Heart right ventricle (tissue), 16 donors: ENCODE measurements around the gene LIMK2. TPM values are rescaled to one million over a fixed set of nuclear protein-coding genes. Genes with fewer than 3 reads are reported as not detected.
"Not testable (repeated sequence)": the region's sequence is repeated elsewhere in the genome, so short reads cannot be mapped to it uniquely, and the experiment has no call there.

Experiments used
- ATAC-seq, 8 donors: fragments of 200-7000 bp; cut with Tn5 transposase; one replicate each; pipeline ENCODE4 v1.9.1; 2020; ENCODE audit warnings: mild to moderate bottlenecking in 8 of 8, moderate library complexity in 8 of 8, moderate number of reproducible peaks in 1 of 8
- DNase-seq, 2 donors: peaks; one replicate each; pipeline ENCODE4 v3.0.0-alpha.2; 2020
- H3K27ac ChIP-seq, 10 donors: fragments of 200-600 bp; sonication (generic) in 2 of 10; one replicate each; pipeline versions ENCODE4 v1.5.0 to v1.8.0; 2020 to 2022; ENCODE audit warnings: mild to moderate bottlenecking in 3 of 10
- H3K27me3 ChIP-seq, 7 donors: fragments of 200-600 bp; one replicate each; pipeline ENCODE4 v1.8.0; 2021 to 2022; ENCODE audit warnings: mild to moderate bottlenecking in 2 of 7
- H3K36me3 ChIP-seq, 9 donors: fragments of 200-600 bp; sonication (generic) in 1 of 9; one replicate each; pipeline versions ENCODE4 v1.5.0 to v1.8.0; 2020 to 2022; ENCODE audit warnings: mild to moderate bottlenecking in 2 of 9
- H3K4me1 ChIP-seq, 9 donors: fragments of 200-600 bp; sonication (generic) in 1 of 9; one replicate each; pipeline versions ENCODE4 v1.5.0 to v1.8.0; 2020 to 2022; ENCODE audit warnings: mild to moderate bottlenecking in 4 of 9
- H3K4me3 ChIP-seq, 10 donors: fragments of 200-600 bp; sonication (generic) in 2 of 10; one replicate each; pipeline versions ENCODE4 v1.5.0 to v1.8.0; 2020 to 2022; ENCODE audit warnings: mild to moderate bottlenecking in 7 of 10, moderate library complexity in 2 of 10
- H3K9me3 ChIP-seq, 11 donors: fragments of 200-600 bp in 10 of 11; sonication (generic) in 2 of 11; one replicate each; pipeline versions ENCODE4 v1.5.0 to v1.8.0; 2013 to 2022; ENCODE audit warnings: mild to moderate bottlenecking in 2 of 11, control low read depth in 1 of 11, moderate library complexity in 1 of 11
- WGBS, 2 donors: extraction: QIAGEN DNeasy Blood & Tissue Kit; methylation state at CpG; one replicate each; pipeline ENCODE4 v1.1.7; 2013; ENCODE audit warnings: inconsistent platforms in 1 of 2; 5-methylcytosine and 5-hydroxymethylcytosine counted together
- intact Hi-C, 10 donors: fragments of 100-400 bp; cut with DNase I; formaldehyde crosslinking; loops; one replicate each; pipeline versions ENCODE4 v1.11.1 to v1.14.2; 2022
- polyA plus RNA-seq, 2 donors: library from polyadenylated mRNA; stranded (reverse); fragments of 200-250 nt; gene quantifications; one replicate each; pipeline ENCODE4 v1.2.3, GENCODE V29; 2013
- total RNA-seq, 10 donors: library from RNA; stranded (reverse); fragmentation: NEBNext Ultra II Directional in 3 of 10; extraction: Animal tissue kit (Norgen Biotek cat#: 25700) in 3 of 10; gene quantifications; one replicate each; pipeline versions ENCODE4 v1.2.1 to v1.2.4, GENCODE V29; 2021 to 2023
- TF ChIP-seq, protein P1 (sequence below), 9 donors: fragments of 200-600 bp; sonication (generic) in 2 of 9; IDR thresholded peaks; one replicate each; pipeline versions ENCODE4 v1.5.0 to v1.8.0; 2021 to 2022; ENCODE audit warnings: antibody characterized with exemption in 9 of 9, mild to moderate bottlenecking in 5 of 9, moderate library complexity in 1 of 9
- donor health status: Arrhythmogenic right ventricular cardiomyopathy.
- donor health status: ischemic (EF 13 %, LVEDD 7.1; RV severe dilation, severe dysfunction).
- donor health status: healthy with polysubstance abuse.
- donor health status: DM: no; HTN: yes; CAD: no.
- donor health status: DM: no; HTN: no; CAD: no.
- donor health status: ischemic (EF 25% LVEDD 6.9; RV normal size, moderate dysfunction).
- donor health status: ischemic (EF 25% LVEDD 5.7; RV mildly dilated, moderate dysfunction).
- donor health status: healthy.
- donor health status: DM: yes; HTN: yes; CAD: no.
- donor health status: Ischemic cardiomyopathy.
- donor health status: ischemic (EF 35%, LVEDD 5.7; RV mildly dilated, moderate dysfunction).
- donor health status: nonischemic (EF 11% LVEDD 7.7; RV severe dilation, severe dysfunction).
- donor health status: DM: yes; HTN: yes; CAD: no.
- donor health status: PGD.
- donor health status: ischemic (EF 29% LVEDD 5.4; RV normal size, mild dysfunction).
- donor health status: nonischemic (EF 23%, LVEDD 6.1; RV moderate dilation, normal function).

The LIMK2 gene
- total and polyA plus RNA-seq, 12 donors, result 6.0 to 18.8 (median 9.7) TPM

DNA sequence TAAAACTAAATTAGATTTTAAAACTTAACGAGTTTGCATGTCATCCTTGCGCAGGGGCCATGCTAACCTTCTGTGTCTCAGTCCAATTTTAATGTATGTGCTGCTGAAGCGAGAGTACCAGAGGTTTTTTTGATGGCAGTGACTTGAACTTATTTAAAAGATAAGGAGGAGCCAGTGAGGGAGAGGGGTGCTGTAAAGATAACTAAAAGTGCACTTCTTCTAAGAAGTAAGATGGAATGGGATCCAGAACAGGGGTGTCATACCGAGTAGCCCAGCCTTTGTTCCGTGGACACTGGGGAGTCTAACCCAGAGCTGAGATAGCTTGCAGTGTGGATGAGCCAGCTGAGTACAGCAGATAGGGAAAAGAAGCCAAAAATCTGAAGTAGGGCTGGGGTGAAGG lies 10.6 kb downstream of the LIMK2 start:
- H3K27ac ChIP-seq, result peak overlapping the region in 1 of 10 donors; percentile 88
- intact Hi-C loops, result loop anchor here in 2 of 10 donors (5.0 to 10.0 kb wide), 3 partner anchors 138 to 530 kb away; partner anchors contain the start of genes DEPDC5 (in 1 of the 2), PRR14L (in 1 of the 2) and SMTN (in 1 of the 2)

DNA sequence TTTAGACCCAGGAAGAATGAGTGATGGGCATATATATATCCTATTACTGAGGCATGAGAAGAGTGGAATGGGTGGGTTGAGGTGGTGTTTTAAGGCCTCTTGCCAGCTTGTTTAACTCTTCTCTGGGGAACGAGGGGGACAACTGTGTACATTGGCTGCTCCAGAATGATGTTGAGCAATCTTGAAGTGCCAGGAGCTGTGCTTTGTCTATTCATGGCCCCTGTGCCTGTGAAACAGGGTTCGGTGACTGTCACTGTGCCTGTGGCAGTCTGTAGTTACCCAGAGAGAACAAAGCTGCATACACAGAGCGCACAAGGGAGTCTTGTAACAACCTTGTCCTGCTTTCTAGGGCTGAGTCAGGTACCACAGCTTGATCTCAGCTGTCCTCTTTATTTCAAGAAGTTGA lies 11.7 kb downstream of the LIMK2 start:
- peak overlapping the region in 1 of 10 donors; percentile 88 for H3K27ac ChIP-seq
- H3K36me3 ChIP-seq, result peaks cover 0 to 40% (median 2%) of the 10 kb centered on the region in 9 donors
- DNase-seq (no peak), ATAC-seq (no peak)
- intact Hi-C loops, result loop anchor here in 2 of 10 donors (5.0 to 10.0 kb wide), 3 partner anchors 139 to 529 kb away; partner anchors contain the start of genes DEPDC5 (in 1 of the 2), PRR14L (in 1 of the 2) and SMTN (in 1 of the 2)
- no peaks in the 10 kb centered on the region for H3K9me3 ChIP-seq
- peaks cover 0 to 99% (median 20%) of the 10 kb centered on the region in 9 donors for H3K4me1 ChIP-seq
- H3K27me3 ChIP-seq, result no peaks in the 10 kb centered on the region
- no peak overlapping the region for H3K4me3 ChIP-seq
- TF ChIP-seq, protein P1, sequence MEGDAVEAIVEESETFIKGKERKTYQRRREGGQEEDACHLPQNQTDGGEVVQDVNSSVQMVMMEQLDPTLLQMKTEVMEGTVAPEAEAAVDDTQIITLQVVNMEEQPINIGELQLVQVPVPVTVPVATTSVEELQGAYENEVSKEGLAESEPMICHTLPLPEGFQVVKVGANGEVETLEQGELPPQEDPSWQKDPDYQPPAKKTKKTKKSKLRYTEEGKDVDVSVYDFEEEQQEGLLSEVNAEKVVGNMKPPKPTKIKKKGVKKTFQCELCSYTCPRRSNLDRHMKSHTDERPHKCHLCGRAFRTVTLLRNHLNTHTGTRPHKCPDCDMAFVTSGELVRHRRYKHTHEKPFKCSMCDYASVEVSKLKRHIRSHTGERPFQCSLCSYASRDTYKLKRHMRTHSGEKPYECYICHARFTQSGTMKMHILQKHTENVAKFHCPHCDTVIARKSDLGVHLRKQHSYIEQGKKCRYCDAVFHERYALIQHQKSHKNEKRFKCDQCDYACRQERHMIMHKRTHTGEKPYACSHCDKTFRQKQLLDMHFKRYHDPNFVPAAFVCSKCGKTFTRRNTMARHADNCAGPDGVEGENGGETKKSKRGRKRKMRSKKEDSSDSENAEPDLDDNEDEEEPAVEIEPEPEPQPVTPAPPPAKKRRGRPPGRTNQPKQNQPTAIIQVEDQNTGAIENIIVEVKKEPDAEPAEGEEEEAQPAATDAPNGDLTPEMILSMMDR (IDR thresholded peaks at IDR 0.05), result no peak
- whole genome bisulfite sequencing, 2 donors, result 78 to 84% methylated on average over 3 of the region's 3 CpGs

More for the DNA sequence above, 10.6 kb downstream of the LIMK2 start:
- Histone ChIP-seq H3K4me1 (peaks cover 3 to 99% (median 30%) of the 10 kb centered on the region in 9 donors), H3K9me3 (no peaks in the 10 kb centered on the region), H3K27me3 (no peaks in the 10 kb centered on the region), H3K4me3 (no peak overlapping the region), H3K36me3 (peaks cover 0 to 33% (median 0%) of the 10 kb centered on the region in 9 donors)
- no peak for DNase-seq
- no peak for ATAC-seq
- WGBS, 2 donors, result 87 to 88% methylated on average over 5 of the region's 5 CpGs
- TF ChIP-seq, protein P1 (IDR thresholded peaks at IDR 0.05), result no peak

DNA sequence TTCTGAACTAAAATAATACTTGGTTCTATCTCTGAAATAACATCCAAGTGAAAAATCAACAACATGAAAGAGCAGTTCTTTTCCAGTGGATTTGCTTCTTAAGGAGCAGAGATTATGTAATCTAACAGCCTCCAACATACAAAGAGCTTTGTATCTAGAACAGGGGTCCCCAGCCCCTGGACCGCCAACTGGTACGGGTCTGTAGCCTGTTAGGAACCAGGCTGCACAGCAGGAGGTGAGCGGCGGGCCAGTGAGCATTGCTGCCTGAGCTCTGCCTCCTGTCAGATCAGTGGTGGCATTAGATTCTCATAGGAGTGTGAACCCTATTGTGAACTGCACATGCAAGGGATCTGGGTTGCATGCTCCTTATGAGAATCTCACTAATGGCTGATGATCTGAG lies 12.6 kb downstream of the LIMK2 start:
- H3K36me3 ChIP-seq, result peaks cover 0 to 34% (median 4%) of the 10 kb centered on the region in 9 donors
- H3K27ac ChIP-seq, result peak overlapping the region in 2 of 10 donors; percentile 1 to 88
- not testable (repeated sequence) for H3K4me3 ChIP-seq, ATAC-seq, H3K9me3 ChIP-seq, DNase-seq, H3K27me3 ChIP-seq
- 92 to 94% methylated on average over 4 of the region's 4 CpGs for WGBS, 2 donors
- intact Hi-C loops, result loop anchor here in 2 of 10 donors (5.0 to 10.0 kb wide), 3 partner anchors 140 to 528 kb away; partner anchors contain the start of genes DEPDC5 (in 1 of the 2), PRR14L (in 1 of the 2) and SMTN (in 1 of the 2)
- H3K4me1 ChIP-seq, result peaks cover 6 to 99% (median 22%) of the 10 kb centered on the region in 9 donors

DNA sequence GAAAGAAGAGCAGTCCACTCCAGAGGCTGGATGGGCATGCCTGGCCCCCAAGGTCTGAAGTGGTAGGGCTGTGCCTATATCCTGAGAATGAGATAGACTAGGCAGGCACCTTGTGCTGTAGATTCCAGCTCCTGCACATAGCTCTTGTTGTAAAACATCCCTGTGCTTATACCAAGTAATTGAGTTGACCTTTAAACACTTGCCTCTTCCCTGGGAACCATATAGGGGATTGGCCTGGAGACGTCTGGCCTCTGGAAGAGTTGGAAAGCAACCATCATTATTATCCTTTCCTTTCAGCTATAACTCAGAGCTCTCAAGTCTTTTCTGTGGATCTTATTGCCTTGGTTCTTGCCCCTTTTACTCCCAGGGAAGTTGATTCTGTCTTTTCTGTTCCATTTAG lies 15.1 kb downstream of the LIMK2 start:
- Histone ChIP-seq H3K27ac (peak overlapping the region in 3 of 10 donors; percentile 3 to 94 (median 33)), H3K9me3 (no peaks in the 10 kb centered on the region), H3K36me3 (peaks cover 0 to 32% (median 4%) of the 10 kb centered on the region in 9 donors), H3K4me3 (no peak overlapping the region), H3K27me3 (no peaks in the 10 kb centered on the region), H3K4me1 (peaks cover 10 to 99% (median 39%) of the 10 kb centered on the region in 9 donors)
- DNase-seq (no peak), ATAC-seq (no peak)
- TF ChIP-seq, protein P1 (IDR thresholded peaks at IDR 0.05), result no peak
- WGBS, 2 donors, result 10 to 37% methylated on average over 1 of the region's 1 CpG
- intact Hi-C loops, result loop anchor here in 1 of 10 donors (10.0 kb wide), 2 partner anchors 142 to 282 kb away; partner anchors contain the start of gene SMTN
